Muscle of back (tissue), 13 donors: ENCODE data around the gene RIMKLB. TPM values are rescaled to one million over a fixed set of nuclear protein-coding genes. Genes with fewer than 3 reads are reported as not detected.

Source experiments
- DNase-seq, 3 donors: peaks; one replicate each; pipeline versions ENCODE4 v3.0.0 to v3.0.0-alpha.2; 2013
- long read RNA-seq, 9 donors: transcript quantifications; one replicate each; lab custom pipeline, GENCODE V29; 2026
- polyA plus RNA-seq, 10 donors: library from polyadenylated mRNA; unstranded; fragments of 120-200 nt; gene quantifications; one replicate each; pipeline ENCODE4 v1.2.1, GENCODE V29; 2013; ENCODE audit not compliant: insufficient read length in 10 of 10

The RIMKLB gene, protein sequence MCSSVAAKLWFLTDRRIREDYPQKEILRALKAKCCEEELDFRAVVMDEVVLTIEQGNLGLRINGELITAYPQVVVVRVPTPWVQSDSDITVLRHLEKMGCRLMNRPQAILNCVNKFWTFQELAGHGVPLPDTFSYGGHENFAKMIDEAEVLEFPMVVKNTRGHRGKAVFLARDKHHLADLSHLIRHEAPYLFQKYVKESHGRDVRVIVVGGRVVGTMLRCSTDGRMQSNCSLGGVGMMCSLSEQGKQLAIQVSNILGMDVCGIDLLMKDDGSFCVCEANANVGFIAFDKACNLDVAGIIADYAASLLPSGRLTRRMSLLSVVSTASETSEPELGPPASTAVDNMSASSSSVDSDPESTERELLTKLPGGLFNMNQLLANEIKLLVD
- polyA plus RNA-seq, result 100 to 1,000 TPM in 3 of 10 donors, 10 to 100 TPM in 7; 62.8 to 123 (median 80.6) TPM
- long read RNA-seq, donor 1, transcript RIMKLB-203 (2 exons, 1,893 nt), result major isoform, 6 of 8 reads
- long read RNA-seq, donor 1, partial matches to known transcripts, result 0 of 8 reads
- long read RNA-seq, donor 1, other reads (novel, unspliced or antisense), result 0 of 8 reads
- long read RNA-seq, donor 2, full-length matches to known transcripts, result 23 of 33 reads
- long read RNA-seq, donor 2, partial matches to known transcripts, result 10 of 33 reads
- long read RNA-seq, donor 2, other reads (novel, unspliced or antisense), result 0 of 33 reads
- long read RNA-seq, donor 3, result 0 reads
- long read RNA-seq, donor 4, full-length matches to known transcripts, result 16 of 16 reads
- long read RNA-seq, donor 4, partial matches to known transcripts, result 0 of 16 reads
- long read RNA-seq, donor 4, other reads (novel, unspliced or antisense), result 0 of 16 reads
- long read RNA-seq, donor 5, partial matches to known transcripts, result 5 of 9 reads
- long read RNA-seq, donor 5, other reads (novel, unspliced or antisense), result 0 of 9 reads
- long read RNA-seq, donor 6, transcript RIMKLB-203 (2 exons, 1,893 nt), result major isoform, 12 of 29 reads
- long read RNA-seq, donor 6, transcript RIMKLB-205 (6 exons, 2,236 nt), result minor isoform, 8 of 29 reads
- long read RNA-seq, donor 6, partial matches to known transcripts, result 5 of 29 reads
- long read RNA-seq, donor 6, other reads (novel, unspliced or antisense), result 0 of 29 reads
- long read RNA-seq, donor 7, transcript RIMKLB-205 (6 exons, 2,236 nt), result minor isoform, 10 of 27 reads
- long read RNA-seq, donor 7, transcript RIMKLB-203 (2 exons, 1,893 nt), result major isoform, 15 of 27 reads
- long read RNA-seq, donor 7, partial matches to known transcripts, result 0 of 27 reads
- long read RNA-seq, donor 7, other reads (novel, unspliced or antisense), result 0 of 27 reads
- long read RNA-seq, donor 8, partial matches to known transcripts, result 0 of 9 reads
- long read RNA-seq, donor 8, other reads (novel, unspliced or antisense), result 0 of 9 reads
- long read RNA-seq, donor 9, partial matches to known transcripts, result 0 of 1 reads
- long read RNA-seq, donor 9, other reads (novel, unspliced or antisense), result 0 of 1 reads

GRCh38 chr12:8697476-8698131 is at the start of gene RIMKLB:
Gene RIMKLB (plus strand): TSS chr12:8697991. CDS start chr12:8713867, 15,876 bp downstream.
- peak; percentile 84 to 97 (median 94) for DNase-seq

- DNase-seq, result no peak
Observed at GRCh38 chr12:8648576-8649205, 49.1 kb upstream of the RIMKLB start.

DNA sequence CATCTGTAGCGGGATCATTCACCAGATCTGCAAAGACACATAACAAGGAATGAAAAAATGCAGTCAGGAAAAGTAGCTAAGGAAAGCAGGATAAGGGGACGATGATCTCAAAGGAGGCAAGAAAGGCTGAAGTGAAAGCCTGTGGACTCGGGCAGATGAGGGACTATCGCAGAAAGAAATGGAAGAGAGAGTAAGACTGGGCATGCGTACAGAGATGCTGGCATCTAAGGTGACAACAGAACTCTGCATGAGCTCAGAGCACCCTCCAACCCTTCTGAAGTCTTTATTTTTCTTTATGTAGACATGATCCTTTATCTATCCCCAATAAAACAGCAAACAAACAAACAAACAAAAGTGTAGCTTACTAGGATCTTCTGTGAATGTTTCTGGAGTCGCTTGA is 42.4 kb upstream of the RIMKLB start:
- no peak for DNase-seq

DNA sequence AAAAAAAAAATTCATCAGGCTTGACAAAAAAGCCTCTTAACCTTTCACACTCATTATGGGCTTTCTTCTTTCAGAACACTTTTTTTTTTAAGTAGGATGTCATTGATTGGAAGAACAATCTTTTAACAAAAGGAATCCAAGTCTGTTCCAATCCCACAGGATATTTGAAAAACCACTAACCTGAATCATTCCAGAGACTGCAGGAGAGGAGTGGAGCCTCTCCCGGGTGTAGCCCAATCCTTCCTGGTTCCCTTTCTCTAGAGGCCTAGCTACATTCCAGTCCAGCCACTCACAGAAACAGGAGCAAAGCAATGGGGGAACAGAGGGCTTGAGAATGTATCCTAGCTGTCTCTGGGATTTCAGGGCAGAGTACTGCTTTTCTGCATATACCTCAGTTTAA is 39.4 kb upstream of the RIMKLB start:
- peak in 1 of 3 donors; percentile 87 for DNase-seq

- DNase-seq, result no peak
Observed at GRCh38 chr12:8661016-8661415, 36.8 kb upstream of the RIMKLB start.

GRCh38 chr12:8661751-8662150 is 36.0 kb upstream of the RIMKLB start:
- peak in 1 of 3 donors; percentile 26 for DNase-seq

DNA sequence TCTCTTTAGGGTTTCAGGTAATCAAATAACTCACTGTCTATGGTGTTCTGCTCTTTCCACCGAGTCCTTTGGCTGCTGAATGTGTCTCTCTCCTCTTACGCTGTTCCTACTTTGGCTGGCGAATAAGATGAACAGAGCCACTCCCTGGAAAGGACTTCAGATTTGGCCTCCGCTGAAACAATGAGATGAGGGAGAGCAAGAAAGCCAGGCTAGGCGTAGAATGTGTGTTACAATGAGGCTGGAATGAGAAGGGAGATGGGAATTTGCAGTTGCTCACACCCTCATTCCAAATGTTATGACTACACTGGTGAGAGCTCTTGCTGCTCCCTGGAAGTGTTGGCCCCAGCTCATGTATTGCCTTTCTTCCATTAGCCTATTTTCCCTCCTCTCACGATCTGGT is 35.2 kb upstream of the RIMKLB start, which contains the start of gene MFAP5:
TSS of gene MFAP5 (minus strand) at position 234 of the 400 bp plus-strand sequence. CDS start 722 bp downstream, outside the sequence.
- peak; percentile 77 to 91 (median 86) for DNase-seq

DNA sequence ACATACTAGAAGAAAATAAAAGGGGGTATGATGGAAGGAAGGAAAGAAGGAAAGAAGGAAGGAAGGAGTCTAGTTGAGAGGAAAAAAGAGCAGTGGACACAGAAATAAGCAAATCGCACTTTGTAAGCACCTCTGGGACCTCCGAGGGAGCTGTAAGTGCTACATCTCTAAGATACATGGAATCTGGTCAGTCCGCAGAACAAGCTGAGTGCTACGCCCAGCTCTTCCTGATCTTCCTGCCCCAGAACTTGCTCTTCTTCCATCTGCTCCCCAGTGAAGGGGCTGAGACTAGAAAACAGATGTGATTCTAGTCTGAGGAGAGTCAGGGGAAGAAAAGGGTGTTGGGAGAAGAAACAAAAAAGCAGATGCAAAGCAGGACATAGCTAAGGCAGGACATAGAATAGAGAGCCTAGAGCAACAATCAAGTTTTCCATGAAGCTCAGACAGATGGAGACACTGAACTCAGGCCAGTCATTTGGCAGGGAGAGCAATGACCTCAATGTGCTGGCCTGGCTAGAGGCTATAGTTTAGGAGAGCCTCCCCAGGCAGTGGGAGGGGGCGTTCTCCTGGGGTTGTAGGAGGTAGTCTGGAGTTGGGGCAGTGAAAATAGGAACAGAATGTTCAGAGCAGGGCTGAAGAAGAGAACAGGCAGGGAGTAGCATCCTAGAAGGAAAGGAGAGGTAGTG is 33.4 kb upstream of the RIMKLB start:
- DNase-seq, result peak; percentile 83 to 97 (median 94)

GRCh38 chr12:8665759-8666158 is 32.0 kb upstream of the RIMKLB start:
- DNase-seq, result peak; percentile 53 to 85 (median 72)

GRCh38 chr12:8667270-8667669 is 30.5 kb upstream of the RIMKLB start:
- DNase-seq, result no peak

DNA sequence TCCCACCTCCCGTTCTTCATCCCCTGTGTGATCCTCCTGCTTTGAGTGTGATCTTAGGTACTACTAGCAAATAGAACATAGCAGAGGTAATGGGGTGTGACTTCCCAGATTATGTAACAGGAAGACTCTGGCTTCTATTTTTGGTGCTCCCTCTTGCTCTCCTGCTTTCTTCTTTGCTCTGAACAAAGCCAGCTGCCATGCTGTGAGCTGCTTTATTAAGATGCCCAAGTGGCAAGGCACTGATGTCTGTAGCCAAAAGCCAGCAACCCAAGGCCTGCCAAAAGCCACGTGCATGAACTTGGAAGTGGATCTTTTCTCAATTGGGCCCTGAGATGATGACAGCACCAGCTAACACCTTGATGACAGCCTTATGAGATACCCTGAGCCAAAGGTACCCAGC is 29.4 kb upstream of the RIMKLB start:
- no peak for DNase-seq

- DNase-seq, result no peak
Observed at GRCh38 chr12:8672381-8672780, 25.4 kb upstream of the RIMKLB start.

DNA sequence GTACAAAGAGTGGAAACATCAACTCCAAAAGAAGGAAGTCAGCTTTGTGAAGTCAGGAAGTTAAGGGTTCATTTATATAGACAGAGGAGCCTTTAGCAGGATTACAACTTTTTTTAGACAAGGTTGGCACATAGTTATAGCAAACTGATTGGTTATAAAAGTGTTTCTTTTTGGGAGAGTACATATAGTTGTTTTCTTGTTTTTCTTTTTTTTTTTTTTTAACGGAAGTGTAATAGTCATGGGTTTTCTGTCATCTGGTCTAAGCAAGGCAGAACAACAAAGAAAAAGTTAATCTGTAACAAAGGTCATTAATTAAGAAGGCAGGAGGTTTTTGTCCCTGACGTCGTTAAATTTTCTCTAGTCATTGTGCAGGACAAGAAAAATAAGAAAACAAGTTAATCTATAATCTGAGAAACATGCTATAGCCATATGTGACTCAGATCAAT is 22.2 kb upstream of the RIMKLB start:
- no peak for DNase-seq

GRCh38 chr12:8676651-8677050 is 21.1 kb upstream of the RIMKLB start:
- no peak for DNase-seq

- DNase-seq, result no peak
Observed at GRCh38 chr12:8677362-8677761, 20.4 kb upstream of the RIMKLB start.

- peak in 1 of 3 donors; percentile 79 for DNase-seq
Observed at GRCh38 chr12:8678661-8679111, 19.1 kb upstream of the RIMKLB start.

- no peak for DNase-seq
Observed at GRCh38 chr12:8680533-8680932, 17.3 kb upstream of the RIMKLB start.

DNA sequence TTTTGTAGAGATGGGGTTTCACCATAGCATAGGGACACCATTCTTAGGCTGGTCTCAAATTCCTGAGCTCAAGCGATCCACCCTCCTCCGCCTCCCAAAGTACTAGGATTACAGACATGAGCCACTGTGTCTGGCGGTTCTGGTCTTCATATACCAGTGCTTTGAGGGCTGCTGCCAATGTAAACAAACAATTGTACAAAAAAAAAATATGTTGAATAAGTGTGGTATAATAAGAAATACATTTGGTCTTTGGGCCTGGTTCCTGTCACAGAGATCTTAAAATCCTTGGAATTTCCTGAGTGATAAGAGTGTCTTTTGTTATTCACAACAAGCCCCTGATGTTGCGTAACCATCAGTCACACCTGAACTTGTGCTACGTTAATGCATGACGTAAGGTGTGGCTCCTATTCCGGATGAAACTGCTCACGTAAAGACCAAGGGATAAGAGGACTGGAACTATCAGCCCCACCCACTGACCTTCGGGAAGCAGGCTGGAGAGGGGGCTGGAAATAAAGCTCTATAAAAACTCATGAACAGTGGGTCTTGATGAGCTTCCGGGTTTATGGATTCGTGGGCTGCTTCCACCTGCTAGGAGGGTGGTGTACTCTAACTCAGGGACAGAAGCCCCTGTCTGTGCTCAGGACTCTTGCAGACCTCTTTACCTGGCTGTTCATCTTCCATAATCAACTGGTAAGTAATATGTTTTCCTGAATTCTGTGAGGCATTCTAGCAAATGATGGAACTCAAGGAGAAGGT is 16.5 kb upstream of the RIMKLB start:
- DNase-seq, result no peak
